GM18868 (cell line): ENCODE measurements around the gene SPON2.

ENCODE experiments used
- ATAC-seq: cut with Tn5 transposase; IDR thresholded peaks from one replicate; pipeline ENCODE4 v1.9.1; 2021; ENCODE audit warnings: mild to moderate bottlenecking, moderate library complexity; ENCODE audit not compliant: unreplicated experiment

SPON2 gene

DNA sequence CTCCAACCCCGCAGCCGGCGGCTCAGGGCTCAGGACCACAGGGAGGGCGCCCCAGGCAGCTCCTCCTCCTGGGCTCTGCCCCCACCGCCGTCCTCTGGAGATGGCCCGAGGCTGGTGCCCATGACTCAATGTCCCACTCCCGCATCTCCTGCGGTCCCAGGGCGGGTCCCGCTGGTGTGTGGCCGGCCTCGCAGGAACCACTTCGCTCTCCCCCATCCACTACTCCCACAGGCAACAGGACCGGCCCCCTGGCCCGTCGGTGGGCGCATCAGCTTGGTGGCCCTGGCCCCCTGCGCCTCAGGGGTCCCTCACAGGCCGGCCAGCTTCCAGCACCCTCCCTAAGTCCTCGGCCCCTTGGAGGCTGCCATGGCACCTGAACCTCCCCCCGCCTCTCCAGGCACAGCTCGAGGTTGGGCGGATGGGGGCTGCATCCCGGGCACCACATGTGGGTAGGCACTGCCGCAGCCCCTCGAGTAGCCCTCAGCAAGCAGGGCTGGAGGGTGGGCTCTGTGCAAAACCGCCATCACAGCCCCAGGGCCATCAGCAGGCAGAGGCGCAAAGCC is 22.8 kb upstream of the SPON2 start:
- ATAC-seq: no peak

DNA sequence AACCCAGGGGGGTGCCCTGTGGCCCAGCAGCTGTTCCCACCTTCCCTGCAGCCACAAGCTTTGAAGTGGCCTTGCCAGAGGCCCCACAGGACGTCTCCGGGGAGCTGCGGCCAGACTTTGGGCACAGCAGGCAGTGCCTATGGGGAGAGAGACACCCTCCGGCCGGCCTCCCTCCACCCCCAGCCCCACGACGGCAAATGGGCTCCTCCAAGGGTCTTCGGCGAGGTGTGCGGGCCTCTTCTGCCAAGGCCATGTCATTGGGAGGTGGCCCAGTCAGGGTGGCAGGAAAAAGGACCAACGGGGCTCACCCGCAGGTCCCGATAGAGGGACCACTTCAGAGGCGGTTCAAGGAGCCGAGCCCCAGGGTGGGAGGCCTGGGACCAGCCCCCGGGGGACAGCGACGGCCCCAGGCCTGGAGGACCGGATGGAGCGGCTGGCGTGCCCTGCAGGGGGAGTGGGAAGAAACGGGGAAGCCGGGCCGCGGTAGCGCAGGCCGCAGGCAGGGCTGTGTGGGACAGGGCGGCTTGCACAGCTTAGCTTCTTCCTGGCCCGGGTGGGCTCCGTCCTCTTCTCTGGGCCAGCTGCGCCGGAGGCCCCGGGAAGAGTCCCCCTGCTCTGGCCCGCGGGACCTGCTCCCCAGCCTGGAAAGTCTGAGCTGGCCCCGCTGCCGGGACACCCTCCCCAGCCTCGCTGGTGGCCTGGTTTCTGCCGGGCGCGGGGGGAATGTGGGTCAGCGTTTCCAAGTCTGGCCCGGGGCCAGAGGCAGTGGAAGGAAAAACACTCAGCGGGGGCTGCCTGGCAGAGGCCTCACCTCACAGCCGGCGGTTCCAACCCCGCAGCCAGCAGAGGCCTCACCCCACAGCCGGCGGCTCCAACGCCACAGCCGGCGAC is 21.9 kb upstream of the SPON2 start:
- no peak for ATAC-seq

DNA sequence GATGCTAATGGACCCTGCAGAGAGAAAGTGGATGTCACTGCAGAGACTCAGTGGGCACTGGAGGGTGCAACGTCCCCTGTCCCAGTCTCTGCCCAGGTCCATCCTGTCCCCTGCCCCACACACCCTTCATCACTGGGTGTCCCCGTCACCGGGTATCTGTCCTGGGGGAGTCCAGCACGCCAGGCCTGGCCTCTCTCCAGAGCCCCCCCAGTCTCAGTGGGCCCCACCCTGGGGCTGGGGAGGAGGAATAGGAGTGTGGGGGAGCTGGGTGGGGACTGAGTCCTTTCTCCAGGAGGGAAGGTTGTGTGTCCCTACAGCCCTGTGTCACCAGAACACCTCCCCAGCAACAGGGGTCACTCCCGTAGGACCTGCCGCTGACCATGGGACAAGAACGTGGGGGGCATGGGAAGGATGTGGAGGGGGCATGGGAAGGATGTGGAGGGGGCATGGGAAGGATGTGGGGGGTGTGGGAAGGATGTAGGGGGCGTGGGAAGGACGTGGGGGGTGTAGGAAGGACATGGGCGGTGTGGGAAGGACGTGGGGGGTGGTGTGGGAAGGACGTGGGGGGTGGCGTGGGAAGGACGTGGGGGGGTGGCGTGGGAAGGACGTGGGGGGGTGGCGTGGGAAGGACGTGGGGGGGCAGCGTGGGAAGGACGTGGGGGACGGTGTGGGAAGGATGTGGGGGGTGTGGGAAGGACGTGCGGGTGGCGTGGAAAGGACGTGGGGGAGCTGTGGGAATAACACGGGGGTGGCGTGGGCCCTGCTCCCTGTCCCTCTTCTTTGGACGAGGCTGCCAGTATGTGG is 21.0 kb upstream of the SPON2 start:
- ATAC-seq: no peak

- ATAC-seq: no peak
These were observed 20.3 kb upstream of the SPON2 start for GRCh38 chr4:1192493-1193205.

DNA sequence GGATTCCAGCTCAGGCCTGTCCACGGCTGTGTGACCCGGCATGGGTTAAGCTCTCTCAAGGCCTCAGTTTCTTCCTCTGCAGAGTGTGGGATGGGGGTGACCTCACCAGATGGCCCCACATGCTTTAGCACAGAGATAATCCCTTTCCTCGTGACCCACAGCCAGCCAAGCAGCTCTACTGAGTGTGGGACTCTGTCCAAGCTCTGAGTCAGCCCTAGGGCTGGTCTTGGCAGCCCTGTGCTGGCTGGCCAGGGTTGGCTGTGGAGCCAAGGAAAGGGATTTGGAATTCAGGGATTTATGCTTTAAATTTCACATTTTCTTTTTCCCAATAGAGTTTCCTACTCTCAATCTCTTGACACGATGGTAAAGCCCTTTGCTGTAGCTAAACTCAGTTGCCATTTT is 19.7 kb upstream of the SPON2 start:
- ATAC-seq: no peak

GRCh38 chr4:1191621-1192020 is 19.2 kb upstream of the SPON2 start:
- no peak for ATAC-seq

- peak; percentile 83 for ATAC-seq
These were observed 14.8 kb upstream of the SPON2 start for GRCh38 chr4:1187182-1187581.

DNA sequence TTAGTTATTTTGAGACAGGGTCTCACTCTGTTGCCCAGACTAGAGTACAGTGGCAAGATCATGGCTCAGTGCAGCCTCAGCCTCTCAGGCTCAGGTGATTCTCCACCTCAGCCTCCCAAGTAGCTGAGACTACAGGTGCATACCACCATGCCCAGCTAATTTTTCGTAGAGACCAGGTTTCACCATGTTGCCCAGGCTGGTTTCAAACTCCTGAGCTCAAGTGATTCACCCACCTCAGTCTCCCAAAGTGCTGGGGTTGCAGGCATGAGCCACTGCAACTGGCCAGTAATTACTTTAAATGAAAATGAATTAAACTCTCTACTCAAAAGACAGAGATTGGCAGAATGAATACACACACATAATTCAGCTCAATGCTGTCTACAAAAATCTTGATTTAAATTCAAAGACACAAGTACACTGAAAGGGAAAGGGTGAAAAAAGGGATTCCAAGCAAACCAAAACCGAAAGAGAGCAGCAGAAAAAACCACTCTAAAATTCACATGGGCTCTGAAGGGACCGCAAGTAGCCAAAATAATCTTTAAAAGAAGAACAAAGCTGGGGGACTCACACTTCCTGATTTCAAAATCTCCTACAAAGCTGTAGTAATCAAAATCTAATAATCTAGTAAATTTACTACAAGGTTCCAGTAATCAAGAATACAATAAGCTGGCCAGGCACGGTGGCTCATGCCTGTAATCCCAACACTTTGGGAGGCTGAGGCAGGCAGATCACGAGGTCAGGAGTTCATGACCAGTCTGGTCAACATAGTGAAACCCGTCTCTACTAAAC is 11.8 kb upstream of the SPON2 start:
- ATAC-seq: peak; percentile 60

DNA sequence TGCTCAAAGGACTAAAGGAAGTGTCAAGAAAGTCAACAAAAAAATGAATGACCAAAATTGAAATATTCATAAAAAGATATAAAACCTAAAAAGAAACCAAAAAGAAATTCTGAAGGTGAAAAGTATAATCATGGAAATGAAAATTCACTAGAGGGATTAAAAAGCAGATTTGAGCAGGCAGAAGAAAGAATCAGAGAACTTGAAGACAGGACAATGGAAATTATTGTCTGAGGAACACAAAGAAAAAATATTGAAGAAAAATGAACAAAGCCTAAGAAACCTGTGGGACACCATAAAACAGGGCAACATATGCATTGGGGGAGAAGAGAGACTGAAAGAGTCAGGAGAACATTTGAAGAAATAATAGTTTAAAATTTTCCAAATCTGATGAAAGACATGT is 9.9 kb upstream of the SPON2 start:
- no peak for ATAC-seq

- no peak for ATAC-seq
These were observed 8.3 kb upstream of the SPON2 start for GRCh38 chr4:1180663-1181062.

DNA sequence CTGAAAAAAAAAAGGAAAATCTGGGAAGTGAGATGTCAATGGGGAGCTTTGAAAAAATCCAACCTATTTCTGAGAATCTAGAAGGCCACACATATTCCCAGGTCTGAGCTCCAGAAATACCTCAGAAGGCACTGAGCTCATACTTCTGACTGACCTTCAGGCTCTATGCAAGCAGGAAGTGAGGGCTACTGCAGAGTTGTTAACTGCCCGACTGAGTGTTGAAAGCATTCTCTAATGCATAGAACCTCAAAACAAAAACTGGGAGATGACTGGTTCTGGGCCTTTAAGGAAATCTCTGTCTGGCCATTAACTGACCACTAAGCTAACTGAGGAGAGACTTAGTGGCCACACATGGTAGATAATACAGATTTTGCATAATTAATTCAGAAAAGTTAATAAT is 7.6 kb upstream of the SPON2 start:
- no peak for ATAC-seq

GRCh38 chr4:1179089-1179441 is 6.7 kb upstream of the SPON2 start:
- no peak for ATAC-seq

DNA sequence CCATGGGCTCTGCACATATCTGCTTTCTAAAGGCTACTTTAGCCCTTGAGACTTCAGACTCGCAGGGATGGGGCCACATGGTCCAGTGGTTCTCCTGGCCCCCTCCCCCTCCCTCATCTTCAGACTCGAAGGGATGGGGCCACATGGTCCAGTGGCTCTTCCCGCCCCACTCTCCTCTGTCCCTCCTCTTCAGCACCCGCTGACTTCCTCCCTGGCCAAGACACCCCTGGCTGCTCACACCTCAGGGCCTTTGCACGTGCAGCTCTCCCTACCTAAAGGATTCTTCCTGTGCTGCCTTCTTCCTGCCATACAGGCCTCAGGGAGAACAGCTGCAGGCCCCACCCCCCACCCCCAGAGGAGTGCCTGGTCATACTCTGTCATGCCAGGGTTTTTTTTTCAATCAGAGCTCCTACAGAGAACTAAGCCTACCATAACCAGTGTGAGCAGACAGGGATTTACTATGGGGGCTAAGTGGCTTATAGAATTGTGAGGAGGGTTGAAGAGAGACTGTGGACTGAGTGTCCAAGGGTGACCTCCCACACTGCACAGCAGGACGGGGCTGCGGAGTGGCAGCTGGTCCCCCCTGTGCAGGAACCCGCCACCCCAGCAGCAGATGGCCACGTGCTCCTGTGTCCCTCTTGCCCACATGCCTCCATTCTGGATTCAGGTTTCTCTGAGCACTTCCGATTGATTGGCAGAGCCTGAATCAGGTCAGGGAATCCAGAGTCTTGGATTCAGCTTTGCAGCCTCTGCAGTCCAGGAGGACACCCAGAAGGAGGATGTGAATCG is 6.1 kb upstream of the SPON2 start:
- ATAC-seq: no peak

GRCh38 chr4:1177274-1178141 is 5.1 kb upstream of the SPON2 start:
- no peak for ATAC-seq

DNA sequence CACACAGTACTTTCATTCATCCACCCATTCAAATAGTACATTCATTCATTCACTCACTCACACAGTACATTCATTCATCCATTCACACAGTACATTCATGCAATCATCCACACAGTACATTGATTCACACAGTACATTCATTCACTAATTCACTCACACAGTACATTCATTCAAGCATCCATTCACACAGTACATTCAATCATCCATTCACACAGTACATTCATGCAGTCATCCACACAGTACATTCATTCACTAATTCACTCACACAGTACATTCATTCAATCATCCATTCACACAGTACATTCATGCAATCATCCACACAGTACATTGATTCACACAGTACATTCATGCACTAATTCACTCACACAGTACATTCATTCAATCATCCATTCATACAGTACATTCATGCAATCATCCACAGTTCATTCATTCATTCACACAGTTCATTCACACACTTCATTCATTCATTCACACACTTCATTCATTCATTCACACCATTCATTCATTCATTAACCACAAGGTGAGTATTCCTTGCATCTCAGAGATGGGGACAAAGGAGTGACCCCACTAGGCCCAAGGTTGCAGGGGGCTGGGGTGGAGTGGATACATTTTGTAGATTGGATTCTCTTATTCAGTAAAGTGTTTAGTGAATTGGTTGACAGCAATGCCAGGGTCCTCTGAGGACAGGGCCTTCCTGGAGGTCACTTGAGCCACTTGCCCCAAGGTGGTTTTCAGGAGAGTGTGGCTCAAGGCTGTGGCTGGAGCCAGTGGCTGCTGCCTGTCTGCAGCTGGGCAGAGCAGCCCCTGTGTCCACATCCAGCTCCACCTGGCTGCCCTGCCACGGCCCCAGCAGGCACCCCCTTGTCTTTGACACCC is 4.3 kb upstream of the SPON2 start:
- ATAC-seq: no peak

- ATAC-seq: no peak
These were observed 3.3 kb upstream of the SPON2 start for GRCh38 chr4:1175635-1176229.

- no peak for ATAC-seq
These were observed 2.7 kb upstream of the SPON2 start for GRCh38 chr4:1174941-1175634.
